Measurements from ENCODE around the gene GPR21. TPM values are rescaled to one million over a fixed set of nuclear protein-coding genes. Genes with fewer than 3 reads are reported as not detected.

Gene GPR21
- total RNA-seq, 1 experiment from 2014 or later = 0.63 TPM

DNA sequence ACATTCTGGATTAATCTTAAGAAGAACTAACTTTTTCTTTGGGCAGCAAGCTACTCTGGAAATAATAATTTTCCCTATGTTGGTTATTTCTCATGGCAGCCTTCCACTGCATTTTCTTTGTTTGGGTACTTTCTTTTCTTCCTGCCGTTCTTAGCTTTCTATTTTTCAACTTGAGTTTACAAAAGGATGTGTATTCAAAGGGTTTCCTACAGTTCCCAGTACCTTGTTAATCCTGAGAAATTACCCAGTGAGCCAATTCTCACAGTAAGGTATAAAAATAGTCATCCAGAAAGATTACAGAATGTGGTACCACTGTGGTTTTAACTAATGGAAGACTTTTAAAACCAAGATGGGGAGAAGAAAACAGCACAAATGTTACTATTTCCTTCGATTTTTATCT, 20.2 kb downstream of the GPR21 start (continued):
- TF ChIP-seq, protein P1, sequence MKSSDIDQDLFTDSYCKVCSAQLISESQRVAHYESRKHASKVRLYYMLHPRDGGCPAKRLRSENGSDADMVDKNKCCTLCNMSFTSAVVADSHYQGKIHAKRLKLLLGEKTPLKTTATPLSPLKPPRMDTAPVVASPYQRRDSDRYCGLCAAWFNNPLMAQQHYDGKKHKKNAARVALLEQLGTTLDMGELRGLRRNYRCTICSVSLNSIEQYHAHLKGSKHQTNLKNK (CRISPR knock-in tag; IDR thresholded peaks at IDR 0.05) = no peak
- TF ChIP-seq GTF2I (CRISPR knock-in tag; conservative IDR thresholded peaks at IDR 0.05) (no peak), ZNF416 (CRISPR knock-in tag; IDR thresholded peaks at IDR 0.05) (no peak)
- TF ChIP-seq, protein P2, sequence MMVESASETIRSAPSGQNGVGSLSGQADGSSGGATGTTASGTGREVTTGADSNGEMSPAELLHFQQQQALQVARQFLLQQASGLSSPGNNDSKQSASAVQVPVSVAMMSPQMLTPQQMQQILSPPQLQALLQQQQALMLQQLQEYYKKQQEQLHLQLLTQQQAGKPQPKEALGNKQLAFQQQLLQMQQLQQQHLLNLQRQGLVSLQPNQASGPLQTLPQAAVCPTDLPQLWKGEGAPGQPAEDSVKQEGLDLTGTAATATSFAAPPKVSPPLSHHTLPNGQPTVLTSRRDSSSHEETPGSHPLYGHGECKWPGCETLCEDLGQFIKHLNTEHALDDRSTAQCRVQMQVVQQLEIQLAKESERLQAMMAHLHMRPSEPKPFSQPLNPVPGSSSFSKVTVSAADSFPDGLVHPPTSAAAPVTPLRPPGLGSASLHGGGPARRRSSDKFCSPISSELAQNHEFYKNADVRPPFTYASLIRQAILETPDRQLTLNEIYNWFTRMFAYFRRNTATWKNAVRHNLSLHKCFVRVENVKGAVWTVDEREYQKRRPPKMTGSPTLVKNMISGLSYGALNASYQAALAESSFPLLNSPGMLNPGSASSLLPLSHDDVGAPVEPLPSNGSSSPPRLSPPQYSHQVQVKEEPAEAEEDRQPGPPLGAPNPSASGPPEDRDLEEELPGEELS (CRISPR knock-in tag; IDR thresholded peaks at IDR 0.05) = no peak

DNA sequence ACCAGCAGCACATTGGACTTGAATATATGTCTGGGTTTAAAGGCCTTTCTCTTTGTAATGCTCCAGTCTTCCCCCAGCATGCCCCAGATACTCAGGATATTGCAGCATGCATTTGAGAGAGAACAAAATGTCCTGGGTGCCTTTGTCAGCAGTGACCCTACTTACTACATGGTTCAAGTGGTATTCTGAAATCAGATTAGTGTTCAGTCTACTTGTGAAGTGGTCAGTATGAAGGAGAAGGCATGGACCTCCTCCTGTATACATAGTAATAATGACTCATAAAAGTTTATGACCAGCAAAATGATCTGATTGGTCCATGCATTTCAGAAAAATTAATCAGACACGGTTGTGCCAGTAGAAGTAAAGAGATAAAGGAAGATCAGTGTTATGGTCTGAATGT, 25.4 kb downstream of the GPR21 start:
- Mint-ChIP-seq H3K27ac (no peak overlapping the region), H3K9me3 (peaks cover 9% of the 10 kb centered on the region), H3K4me1 (peaks cover 18% of the 10 kb centered on the region), H3K27me3 (ENCODE audit: low read depth) (no peaks in the 10 kb centered on the region), H3K4me3 (no peak overlapping the region), H3K36me3 (peaks cover 25% of the 10 kb centered on the region)
- TF ChIP-seq, protein P3, sequence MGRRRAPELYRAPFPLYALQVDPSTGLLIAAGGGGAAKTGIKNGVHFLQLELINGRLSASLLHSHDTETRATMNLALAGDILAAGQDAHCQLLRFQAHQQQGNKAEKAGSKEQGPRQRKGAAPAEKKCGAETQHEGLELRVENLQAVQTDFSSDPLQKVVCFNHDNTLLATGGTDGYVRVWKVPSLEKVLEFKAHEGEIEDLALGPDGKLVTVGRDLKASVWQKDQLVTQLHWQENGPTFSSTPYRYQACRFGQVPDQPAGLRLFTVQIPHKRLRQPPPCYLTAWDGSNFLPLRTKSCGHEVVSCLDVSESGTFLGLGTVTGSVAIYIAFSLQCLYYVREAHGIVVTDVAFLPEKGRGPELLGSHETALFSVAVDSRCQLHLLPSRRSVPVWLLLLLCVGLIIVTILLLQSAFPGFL (CRISPR knock-in tag; IDR thresholded peaks at IDR 0.05; ENCODE audit: borderline replicate concordance) = no peak
- TF ChIP-seq, protein P4, sequence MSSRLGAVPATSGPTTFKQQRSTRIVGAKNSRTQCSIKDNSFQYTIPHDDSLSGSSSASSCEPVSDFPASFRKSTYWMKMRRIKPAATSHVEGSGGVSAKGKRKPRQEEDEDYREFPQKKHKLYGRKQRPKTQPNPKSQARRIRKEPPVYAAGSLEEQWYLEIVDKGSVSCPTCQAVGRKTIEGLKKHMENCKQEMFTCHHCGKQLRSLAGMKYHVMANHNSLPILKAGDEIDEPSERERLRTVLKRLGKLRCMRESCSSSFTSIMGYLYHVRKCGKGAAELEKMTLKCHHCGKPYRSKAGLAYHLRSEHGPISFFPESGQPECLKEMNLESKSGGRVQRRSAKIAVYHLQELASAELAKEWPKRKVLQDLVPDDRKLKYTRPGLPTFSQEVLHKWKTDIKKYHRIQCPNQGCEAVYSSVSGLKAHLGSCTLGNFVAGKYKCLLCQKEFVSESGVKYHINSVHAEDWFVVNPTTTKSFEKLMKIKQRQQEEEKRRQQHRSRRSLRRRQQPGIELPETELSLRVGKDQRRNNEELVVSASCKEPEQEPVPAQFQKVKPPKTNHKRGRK (CRISPR knock-in tag; IDR thresholded peaks at IDR 0.05; ENCODE audit: borderline replicate concordance) = no peak
- TF ChIP-seq, protein P5, sequence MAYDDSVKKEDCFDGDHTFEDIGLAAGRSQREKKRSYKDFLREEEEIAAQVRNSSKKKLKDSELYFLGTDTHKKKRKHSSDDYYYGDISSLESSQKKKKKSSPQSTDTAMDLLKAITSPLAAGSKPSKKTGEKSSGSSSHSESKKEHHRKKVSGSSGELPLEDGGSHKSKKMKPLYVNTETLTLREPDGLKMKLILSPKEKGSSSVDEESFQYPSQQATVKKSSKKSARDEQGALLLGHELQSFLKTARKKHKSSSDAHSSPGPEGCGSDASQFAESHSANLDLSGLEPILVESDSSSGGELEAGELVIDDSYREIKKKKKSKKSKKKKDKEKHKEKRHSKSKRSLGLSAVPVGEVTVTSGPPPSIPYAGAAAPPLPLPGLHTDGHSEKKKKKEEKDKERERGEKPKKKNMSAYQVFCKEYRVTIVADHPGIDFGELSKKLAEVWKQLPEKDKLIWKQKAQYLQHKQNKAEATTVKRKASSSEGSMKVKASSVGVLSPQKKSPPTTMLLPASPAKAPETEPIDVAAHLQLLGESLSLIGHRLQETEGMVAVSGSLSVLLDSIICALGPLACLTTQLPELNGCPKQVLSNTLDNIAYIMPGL (CRISPR knock-in tag; IDR thresholded peaks at IDR 0.05) = no peak
- no peak for TF ChIP-seq ZNF263 (CRISPR knock-in tag; IDR thresholded peaks at IDR 0.05; ENCODE audit: low read depth)
- TF ChIP-seq NFYB (CRISPR knock-in tag; conservative IDR thresholded peaks at IDR 0.05; ENCODE audit: low read depth) = no peak
- TF ChIP-seq PRRX2 (CRISPR knock-in tag; IDR thresholded peaks at IDR 0.05) = no peak
- TF ChIP-seq ZNF416 (CRISPR knock-in tag; IDR thresholded peaks at IDR 0.05) = no peak
- no peak for TF ChIP-seq ZBTB21 (CRISPR knock-in tag; IDR thresholded peaks at IDR 0.05; ENCODE audit: borderline replicate concordance)
- no peak for TF ChIP-seq ZNF671 (CRISPR knock-in tag; IDR thresholded peaks at IDR 0.05)
- TF ChIP-seq NR1H2 (CRISPR knock-in tag; IDR thresholded peaks at IDR 0.05) = no peak
- TF ChIP-seq, protein P6, sequence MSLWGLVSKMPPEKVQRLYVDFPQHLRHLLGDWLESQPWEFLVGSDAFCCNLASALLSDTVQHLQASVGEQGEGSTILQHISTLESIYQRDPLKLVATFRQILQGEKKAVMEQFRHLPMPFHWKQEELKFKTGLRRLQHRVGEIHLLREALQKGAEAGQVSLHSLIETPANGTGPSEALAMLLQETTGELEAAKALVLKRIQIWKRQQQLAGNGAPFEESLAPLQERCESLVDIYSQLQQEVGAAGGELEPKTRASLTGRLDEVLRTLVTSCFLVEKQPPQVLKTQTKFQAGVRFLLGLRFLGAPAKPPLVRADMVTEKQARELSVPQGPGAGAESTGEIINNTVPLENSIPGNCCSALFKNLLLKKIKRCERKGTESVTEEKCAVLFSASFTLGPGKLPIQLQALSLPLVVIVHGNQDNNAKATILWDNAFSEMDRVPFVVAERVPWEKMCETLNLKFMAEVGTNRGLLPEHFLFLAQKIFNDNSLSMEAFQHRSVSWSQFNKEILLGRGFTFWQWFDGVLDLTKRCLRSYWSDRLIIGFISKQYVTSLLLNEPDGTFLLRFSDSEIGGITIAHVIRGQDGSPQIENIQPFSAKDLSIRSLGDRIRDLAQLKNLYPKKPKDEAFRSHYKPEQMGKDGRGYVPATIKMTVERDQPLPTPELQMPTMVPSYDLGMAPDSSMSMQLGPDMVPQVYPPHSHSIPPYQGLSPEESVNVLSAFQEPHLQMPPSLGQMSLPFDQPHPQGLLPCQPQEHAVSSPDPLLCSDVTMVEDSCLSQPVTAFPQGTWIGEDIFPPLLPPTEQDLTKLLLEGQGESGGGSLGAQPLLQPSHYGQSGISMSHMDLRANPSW (CRISPR knock-in tag; conservative IDR thresholded peaks at IDR 0.05; ENCODE audit: low read depth) = no peak
- TF ChIP-seq, protein P7, sequence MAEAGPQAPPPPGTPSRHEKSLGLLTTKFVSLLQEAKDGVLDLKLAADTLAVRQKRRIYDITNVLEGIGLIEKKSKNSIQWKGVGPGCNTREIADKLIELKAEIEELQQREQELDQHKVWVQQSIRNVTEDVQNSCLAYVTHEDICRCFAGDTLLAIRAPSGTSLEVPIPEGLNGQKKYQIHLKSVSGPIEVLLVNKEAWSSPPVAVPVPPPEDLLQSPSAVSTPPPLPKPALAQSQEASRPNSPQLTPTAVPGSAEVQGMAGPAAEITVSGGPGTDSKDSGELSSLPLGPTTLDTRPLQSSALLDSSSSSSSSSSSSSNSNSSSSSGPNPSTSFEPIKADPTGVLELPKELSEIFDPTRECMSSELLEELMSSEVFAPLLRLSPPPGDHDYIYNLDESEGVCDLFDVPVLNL (CRISPR knock-in tag; IDR thresholded peaks at IDR 0.05; ENCODE audit: borderline replicate concordance, low read depth) = no peak
- TF ChIP-seq, protein P8, sequence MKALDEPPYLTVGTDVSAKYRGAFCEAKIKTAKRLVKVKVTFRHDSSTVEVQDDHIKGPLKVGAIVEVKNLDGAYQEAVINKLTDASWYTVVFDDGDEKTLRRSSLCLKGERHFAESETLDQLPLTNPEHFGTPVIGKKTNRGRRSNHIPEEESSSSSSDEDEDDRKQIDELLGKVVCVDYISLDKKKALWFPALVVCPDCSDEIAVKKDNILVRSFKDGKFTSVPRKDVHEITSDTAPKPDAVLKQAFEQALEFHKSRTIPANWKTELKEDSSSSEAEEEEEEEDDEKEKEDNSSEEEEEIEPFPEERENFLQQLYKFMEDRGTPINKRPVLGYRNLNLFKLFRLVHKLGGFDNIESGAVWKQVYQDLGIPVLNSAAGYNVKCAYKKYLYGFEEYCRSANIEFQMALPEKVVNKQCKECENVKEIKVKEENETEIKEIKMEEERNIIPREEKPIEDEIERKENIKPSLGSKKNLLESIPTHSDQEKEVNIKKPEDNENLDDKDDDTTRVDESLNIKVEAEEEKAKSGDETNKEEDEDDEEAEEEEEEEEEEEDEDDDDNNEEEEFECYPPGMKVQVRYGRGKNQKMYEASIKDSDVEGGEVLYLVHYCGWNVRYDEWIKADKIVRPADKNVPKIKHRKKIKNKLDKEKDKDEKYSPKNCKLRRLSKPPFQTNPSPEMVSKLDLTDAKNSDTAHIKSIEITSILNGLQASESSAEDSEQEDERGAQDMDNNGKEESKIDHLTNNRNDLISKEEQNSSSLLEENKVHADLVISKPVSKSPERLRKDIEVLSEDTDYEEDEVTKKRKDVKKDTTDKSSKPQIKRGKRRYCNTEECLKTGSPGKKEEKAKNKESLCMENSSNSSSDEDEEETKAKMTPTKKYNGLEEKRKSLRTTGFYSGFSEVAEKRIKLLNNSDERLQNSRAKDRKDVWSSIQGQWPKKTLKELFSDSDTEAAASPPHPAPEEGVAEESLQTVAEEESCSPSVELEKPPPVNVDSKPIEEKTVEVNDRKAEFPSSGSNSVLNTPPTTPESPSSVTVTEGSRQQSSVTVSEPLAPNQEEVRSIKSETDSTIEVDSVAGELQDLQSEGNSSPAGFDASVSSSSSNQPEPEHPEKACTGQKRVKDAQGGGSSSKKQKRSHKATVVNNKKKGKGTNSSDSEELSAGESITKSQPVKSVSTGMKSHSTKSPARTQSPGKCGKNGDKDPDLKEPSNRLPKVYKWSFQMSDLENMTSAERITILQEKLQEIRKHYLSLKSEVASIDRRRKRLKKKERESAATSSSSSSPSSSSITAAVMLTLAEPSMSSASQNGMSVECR (CRISPR knock-in tag; IDR thresholded peaks at IDR 0.05; ENCODE audit: borderline replicate concordance) = no peak
- DNase-seq (ENCODE audit: low spot score) (no peak), ATAC-seq (no peak)
- CTCF ChIA-PET = no interaction called here
- POLR2A ChIA-PET = no interaction called here

All from WTC11 (cell line).